SK-N-SH treated with all-trans-retinoic acid at 6 μM for 48 hours (cell line): Measurements from ENCODE around the gene RNF157.

ENCODE experiments used
- CSDC2 ChIP-seq: fragments of 250-450 bp; sonication (Bioruptor Pico); IDR thresholded peaks from 2 replicates; pipeline ENCODE4 v1.5.0; 2020; ENCODE audit warnings: mild to moderate bottlenecking, moderate library complexity
- ZFP30 ChIP-seq: fragments of 450-650 bp; formaldehyde crosslinking; IDR thresholded peaks from 2 replicates; pipeline ENCODE4 v1.5.0; 2022; ENCODE audit warnings: mild to moderate bottlenecking, moderate library complexity
- TF ChIP-seq, protein P1 (sequence below): fragments of 250-450 bp; sonication (Bioruptor Pico); IDR thresholded peaks from 2 replicates; pipeline ENCODE4 v1.5.1; 2021; ENCODE audit warnings: mild to moderate bottlenecking, moderate library complexity

DNA sequence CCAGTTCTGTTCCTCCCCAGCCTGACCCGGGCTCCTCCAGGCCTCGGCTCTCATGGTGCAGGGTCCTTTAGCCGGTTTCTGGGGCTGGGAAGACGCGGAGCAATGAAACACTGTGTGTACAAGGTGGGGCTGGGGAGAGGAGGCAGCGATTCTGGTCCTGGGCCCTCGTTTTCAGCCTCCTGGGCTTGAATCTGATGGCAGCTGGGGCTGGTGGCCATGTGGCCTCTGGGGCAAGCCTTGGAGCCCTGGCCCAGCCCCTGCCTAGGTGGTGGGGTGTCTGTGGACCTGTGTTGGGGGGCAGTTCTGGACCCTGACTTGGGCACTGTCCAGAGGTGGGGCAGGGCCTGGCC is 103.3 kb downstream of the RNF157 start:
- no peak for TF ChIP-seq ZFP30 (CRISPR knock-in tag)
- TF ChIP-seq, protein P1, sequence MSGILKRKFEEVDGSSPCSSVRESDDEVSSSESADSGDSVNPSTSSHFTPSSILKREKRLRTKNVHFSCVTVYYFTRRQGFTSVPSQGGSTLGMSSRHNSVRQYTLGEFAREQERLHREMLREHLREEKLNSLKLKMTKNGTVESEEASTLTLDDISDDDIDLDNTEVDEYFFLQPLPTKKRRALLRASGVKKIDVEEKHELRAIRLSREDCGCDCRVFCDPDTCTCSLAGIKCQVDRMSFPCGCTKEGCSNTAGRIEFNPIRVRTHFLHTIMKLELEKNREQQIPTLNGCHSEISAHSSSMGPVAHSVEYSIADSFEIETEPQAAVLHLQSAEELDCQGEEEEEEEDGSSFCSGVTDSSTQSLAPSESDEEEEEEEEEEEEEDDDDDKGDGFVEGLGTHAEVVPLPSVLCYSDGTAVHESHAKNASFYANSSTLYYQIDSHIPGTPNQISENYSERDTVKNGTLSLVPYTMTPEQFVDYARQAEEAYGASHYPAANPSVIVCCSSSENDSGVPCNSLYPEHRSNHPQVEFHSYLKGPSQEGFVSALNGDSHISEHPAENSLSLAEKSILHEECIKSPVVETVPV (CRISPR knock-in tag) = no peak
- no peak for TF ChIP-seq CSDC2
